MM.1S (cell line): Measurements from ENCODE around the gene CST1.

Experiments used
- DNase-seq: peaks from one replicate; pipeline ENCODE4 v3.0.0-alpha.2; 2015
- H2AFZ ChIP-seq: fragments of 300-600 bp; sonication (generic); 2 replicates; pipeline ENCODE4 v1.6.0; 2016; ENCODE audit warnings: antibody characterized with exemption, low read length
- H3F3A ChIP-seq: fragments of 300-600 bp; sonication (generic); 2 replicates; pipeline ENCODE4 v1.6.1; 2016; ENCODE audit warnings: mild to moderate bottlenecking, antibody characterized with exemption, low read length, moderate library complexity, mixed read lengths; ENCODE audit not compliant: insufficient read depth
- H3K27ac ChIP-seq: fragments of 300-600 bp; sonication (generic); 2 replicates; pipeline ENCODE4 v1.5.1; 2016; ENCODE audit warnings: mild to moderate bottlenecking, low read length
- H3K27me3 ChIP-seq: fragments of 300-600 bp; sonication (generic); replicated peaks from 2 replicates; pipeline ENCODE4 v1.6.0; 2016; ENCODE audit warnings: low read length; ENCODE audit not compliant: insufficient read depth
- H3K36me3 ChIP-seq: fragments of 300-600 bp; sonication (generic); replicated peaks from 2 replicates; pipeline ENCODE4 v1.6.1; 2016; ENCODE audit warnings: mild to moderate bottlenecking, low read length, mixed read lengths; ENCODE audit not compliant: insufficient read depth
- H3K4me1 ChIP-seq: fragments of 300-600 bp; sonication (generic); 2 replicates; pipeline ENCODE4 v1.6.1; 2016; ENCODE audit warnings: low read length, mixed read lengths
- H3K4me2 ChIP-seq: fragments of 300-600 bp; sonication (generic); 2 replicates; pipeline ENCODE4 v1.6.0; 2016; ENCODE audit warnings: low read depth, low read length
- H3K4me3 ChIP-seq: fragments of 300-600 bp; sonication (generic); 2 replicates; pipeline ENCODE4 v1.5.1; 2016; ENCODE audit warnings: low read length, mixed read lengths
- H3K79me2 ChIP-seq: fragments of 300-600 bp; sonication (generic); 2 replicates; pipeline ENCODE4 v1.6.1; 2016; ENCODE audit warnings: mixed run types, low read length, mixed read lengths
- H3K9ac ChIP-seq: fragments of 300-600 bp; sonication (generic); 2 replicates; pipeline ENCODE4 v1.6.1; 2016; ENCODE audit warnings: low read length, mixed read lengths
- H3K9me2 ChIP-seq: fragments of 300-600 bp; sonication (generic); replicated peaks from 2 replicates; pipeline ENCODE4 v1.6.1; 2016; ENCODE audit warnings: mild to moderate bottlenecking, low read length, mixed read lengths; ENCODE audit not compliant: insufficient read depth
- H3K9me3 ChIP-seq: fragments of 300-600 bp; sonication (generic); replicated peaks from 2 replicates; pipeline ENCODE4 v1.6.1; 2016; ENCODE audit warnings: mild to moderate bottlenecking, low read length, mixed read lengths; ENCODE audit not compliant: insufficient read depth
- H4K20me1 ChIP-seq: fragments of 300-600 bp; sonication (generic); 2 replicates; pipeline ENCODE4 v1.6.1; 2016; ENCODE audit warnings: mild to moderate bottlenecking, low read length, moderate library complexity, mixed read lengths; ENCODE audit not compliant: insufficient read depth
- EZH2 ChIP-seq: fragments of 300-600 bp; sonication (generic); optimal IDR thresholded peaks from 2 replicates; pipeline ENCODE3; 2017; ENCODE audit warnings: low read depth, mild to moderate bottlenecking, antibody characterized with exemption, low read length, mixed read lengths
- EZH2phosphoT487 ChIP-seq: fragments of 300-600 bp; sonication (generic); IDR thresholded peaks from 2 replicates; pipeline ENCODE4 v1.6.1; 2018; ENCODE audit warnings: antibody characterized with exemption, low read length
- TF ChIP-seq, protein P1 (sequence below): fragments of 300-600 bp; sonication (generic); IDR thresholded peaks from 2 replicates; pipeline ENCODE4 v1.5.1; 2016; ENCODE audit warnings: antibody characterized with exemption, low read length, mixed read lengths

The CST1 gene

DNA sequence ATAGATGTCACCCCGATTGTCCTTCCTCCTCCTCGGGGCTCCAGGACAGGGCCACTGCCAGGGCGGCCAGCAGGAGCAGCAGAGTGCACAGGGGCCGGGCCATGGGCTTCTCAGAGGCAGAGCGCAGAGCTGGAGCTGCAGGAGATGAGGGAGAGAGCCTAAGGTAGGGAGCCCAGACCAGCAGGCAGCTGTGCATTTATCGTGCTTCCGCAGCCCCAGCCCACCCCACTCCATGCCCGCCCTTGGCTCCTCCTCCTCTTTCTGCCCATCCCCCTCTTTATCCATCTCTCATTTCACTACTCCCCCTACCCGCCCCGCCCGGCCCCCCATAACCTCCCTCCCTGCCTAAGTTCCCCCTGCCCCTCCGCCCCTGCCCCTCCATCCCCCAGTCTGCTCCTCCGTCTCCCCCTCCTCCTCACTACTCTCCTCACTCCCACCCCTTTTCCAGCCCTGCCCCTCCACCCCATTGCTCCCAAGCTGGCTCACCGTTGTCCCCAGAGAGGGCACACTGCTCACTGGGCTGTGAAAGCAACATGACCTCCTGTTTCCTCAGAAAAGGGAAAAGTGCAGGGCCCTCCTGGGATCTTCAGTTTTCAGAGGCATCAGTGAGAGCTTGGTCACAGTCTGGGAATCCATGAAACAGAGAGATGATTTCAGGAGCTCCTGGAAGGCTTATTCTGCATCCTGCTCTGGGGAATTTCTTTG is 25.5 kb upstream of the CST1 start:
- no peaks in the 10 kb centered on the region for H3K27me3 ChIP-seq
- H3F3A ChIP-seq = no peaks in the 10 kb centered on the region
- H3K4me2 ChIP-seq = no peak overlapping the region

DNA sequence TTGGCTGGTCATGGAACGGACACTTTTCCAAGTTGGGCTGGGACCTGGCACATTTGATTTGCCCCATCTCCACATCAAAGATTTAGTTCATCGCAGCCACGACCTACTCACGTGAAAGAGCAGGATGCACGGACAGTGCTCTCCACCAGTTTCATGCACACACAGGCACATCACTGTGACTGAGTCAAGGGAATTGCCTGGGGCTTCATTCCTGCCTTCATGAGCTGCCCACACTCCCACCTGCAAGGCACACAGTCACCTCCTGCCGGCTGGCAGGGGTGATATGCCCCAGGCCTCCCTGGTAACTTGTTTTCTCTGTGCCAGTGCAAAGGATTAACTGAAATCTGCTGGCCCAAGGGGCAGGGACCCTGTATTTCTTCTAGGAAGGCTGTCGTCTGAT is 23.3 kb upstream of the CST1 start:
- Histone ChIP-seq H3K27me3 (no peaks in the 10 kb centered on the region), H3K4me1 (no peaks in the 10 kb centered on the region), H4K20me1 (no peaks in the 10 kb centered on the region), H2AFZ (no peak overlapping the region), H3K27ac (no peak overlapping the region), H3K4me2 (no peak overlapping the region), H3K9ac (no peak overlapping the region), H3K36me3 (no peaks in the 10 kb centered on the region), H3F3A (no peaks in the 10 kb centered on the region), H3K79me2 (no peaks in the 10 kb centered on the region), H3K9me2 (no peaks in the 10 kb centered on the region), H3K4me3 (no peak overlapping the region), H3K9me3 (no peaks in the 10 kb centered on the region)
- TF ChIP-seq, protein P1, sequence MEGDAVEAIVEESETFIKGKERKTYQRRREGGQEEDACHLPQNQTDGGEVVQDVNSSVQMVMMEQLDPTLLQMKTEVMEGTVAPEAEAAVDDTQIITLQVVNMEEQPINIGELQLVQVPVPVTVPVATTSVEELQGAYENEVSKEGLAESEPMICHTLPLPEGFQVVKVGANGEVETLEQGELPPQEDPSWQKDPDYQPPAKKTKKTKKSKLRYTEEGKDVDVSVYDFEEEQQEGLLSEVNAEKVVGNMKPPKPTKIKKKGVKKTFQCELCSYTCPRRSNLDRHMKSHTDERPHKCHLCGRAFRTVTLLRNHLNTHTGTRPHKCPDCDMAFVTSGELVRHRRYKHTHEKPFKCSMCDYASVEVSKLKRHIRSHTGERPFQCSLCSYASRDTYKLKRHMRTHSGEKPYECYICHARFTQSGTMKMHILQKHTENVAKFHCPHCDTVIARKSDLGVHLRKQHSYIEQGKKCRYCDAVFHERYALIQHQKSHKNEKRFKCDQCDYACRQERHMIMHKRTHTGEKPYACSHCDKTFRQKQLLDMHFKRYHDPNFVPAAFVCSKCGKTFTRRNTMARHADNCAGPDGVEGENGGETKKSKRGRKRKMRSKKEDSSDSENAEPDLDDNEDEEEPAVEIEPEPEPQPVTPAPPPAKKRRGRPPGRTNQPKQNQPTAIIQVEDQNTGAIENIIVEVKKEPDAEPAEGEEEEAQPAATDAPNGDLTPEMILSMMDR = no peak
- no peak for TF ChIP-seq EZH2phosphoT487
- no peak for TF ChIP-seq EZH2
- no peak for DNase-seq

More for the DNA sequence above, 25.5 kb upstream of the CST1 start:
- Histone ChIP-seq H3K9me3 (no peaks in the 10 kb centered on the region), H3K27ac (no peak overlapping the region), H3K36me3 (no peaks in the 10 kb centered on the region), H3K9me2 (no peaks in the 10 kb centered on the region), H2AFZ (no peak overlapping the region), H3K4me3 (no peak overlapping the region), H3K9ac (no peak overlapping the region), H3K4me1 (no peaks in the 10 kb centered on the region), H4K20me1 (no peaks in the 10 kb centered on the region), H3K79me2 (no peaks in the 10 kb centered on the region)
- DNase-seq = no peak
- no peak for TF ChIP-seq EZH2
- no peak for TF ChIP-seq EZH2phosphoT487
- TF ChIP-seq, protein P1 = no peak

DNA sequence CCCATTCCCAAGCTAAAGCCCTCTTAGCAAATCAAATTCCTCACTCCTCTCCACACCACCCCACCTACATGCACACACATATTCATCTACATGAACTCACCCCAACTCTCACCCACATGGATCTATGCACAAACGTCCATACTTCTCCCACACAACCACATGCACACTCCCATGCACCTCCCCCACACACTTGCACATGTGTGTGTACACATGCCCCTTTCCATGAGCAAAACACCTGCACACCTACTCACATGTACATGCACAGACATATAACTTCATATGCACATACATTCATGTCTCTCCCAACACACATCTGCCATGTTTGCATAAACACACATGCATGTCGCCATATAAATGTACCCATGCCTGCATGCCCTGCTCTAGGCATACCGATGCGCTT is 22.8 kb upstream of the CST1 start:
- H4K20me1 ChIP-seq = no peaks in the 10 kb centered on the region
- no peak for DNase-seq
- no peaks in the 10 kb centered on the region for H3K9me2 ChIP-seq
- H3K4me3 ChIP-seq = no peak overlapping the region
- H3K4me2 ChIP-seq = no peak overlapping the region
- no peak overlapping the region for H2AFZ ChIP-seq
- no peaks in the 10 kb centered on the region for H3K36me3 ChIP-seq
- TF ChIP-seq, protein P1 = no peak
- no peak for TF ChIP-seq EZH2phosphoT487
- no peak for TF ChIP-seq EZH2
- H3K9ac ChIP-seq = no peak overlapping the region
- H3K27ac ChIP-seq = no peak overlapping the region
- no peaks in the 10 kb centered on the region for H3F3A ChIP-seq
- no peaks in the 10 kb centered on the region for H3K27me3 ChIP-seq
- H3K79me2 ChIP-seq = no peaks in the 10 kb centered on the region
- no peaks in the 10 kb centered on the region for H3K9me3 ChIP-seq
- no peaks in the 10 kb centered on the region for H3K4me1 ChIP-seq
